ENCODE results near the gene FKTN.
A peak's percentile ranks its signal among the peaks of the same experiment; 100 is the strongest.

FKTN gene

GRCh38 chr9:105632807-105633206 is 74.9 kb downstream of the FKTN start:
- no peak for DNase-seq (ENCODE audit: low spot score)

GRCh38 chr9:105633411-105633810 is 75.5 kb downstream of the FKTN start:
- peak; percentile 4 for DNase-seq (ENCODE audit: low spot score)

- no peak for DNase-seq (ENCODE audit: low spot score)
Measured at GRCh38 chr9:105636331-105636730, 78.4 kb downstream of the FKTN start.

- DNase-seq (ENCODE audit: low spot score) = no peak
Measured at GRCh38 chr9:105637787-105638395, 80.0 kb downstream of the FKTN start.

- no peak for DNase-seq (ENCODE audit: low spot score)
Measured at GRCh38 chr9:105639936-105640335, 82.0 kb downstream of the FKTN start.

GRCh38 chr9:105643795-105644194 is 85.9 kb downstream of the FKTN start:
- DNase-seq (ENCODE audit: low spot score) = no peak

GRCh38 chr9:105646879-105647594 is 89.1 kb downstream of the FKTN start:
- DNase-seq (ENCODE audit: low spot score) = peak; percentile 60

GRCh38 chr9:105647595-105648349 is 89.8 kb downstream of the FKTN start:
- DNase-seq (ENCODE audit: low spot score) = peak; percentile 16

- DNase-seq (ENCODE audit: low spot score) = no peak
Measured at GRCh38 chr9:105651806-105652205, 93.9 kb downstream of the FKTN start.

- peak; percentile 25 for DNase-seq (ENCODE audit: low spot score)
Measured at GRCh38 chr9:105656131-105656921, 98.4 kb downstream of the FKTN start.

GRCh38 chr9:105658351-105658750 is 100.4 kb downstream of the FKTN start:
- DNase-seq (ENCODE audit: low spot score) = no peak

GRCh38 chr9:105661011-105661410 is 103.1 kb downstream of the FKTN start:
- no peak for DNase-seq (ENCODE audit: low spot score)

- no peak for DNase-seq (ENCODE audit: low spot score)
Measured at GRCh38 chr9:105662184-105663104, 104.5 kb downstream of the FKTN start, which contains the start of gene TAL2. TAL2 (plus strand) TSS chr9:105662457; CDS start chr9:105662497, 40 bp downstream.

GRCh38 chr9:105663914-105664313 is 106.0 kb downstream of the FKTN start:
- DNase-seq (ENCODE audit: low spot score) = no peak

GRCh38 chr9:105667867-105668266 is 109.9 kb downstream of the FKTN start:
- no peak for DNase-seq (ENCODE audit: low spot score)

- no peak for DNase-seq (ENCODE audit: low spot score)
Measured at GRCh38 chr9:105670315-105670714, 112.4 kb downstream of the FKTN start.

- DNase-seq (ENCODE audit: low spot score) = no peak
Measured at GRCh38 chr9:105670775-105671174, 112.8 kb downstream of the FKTN start.

GRCh38 chr9:105672711-105673234 is 114.8 kb downstream of the FKTN start:
- no peak for DNase-seq (ENCODE audit: low spot score)

GRCh38 chr9:105673850-105674387 is 116.0 kb downstream of the FKTN start:
- no peak for DNase-seq (ENCODE audit: low spot score)

GRCh38 chr9:105676351-105676923 is 118.5 kb downstream of the FKTN start:
- no peak for DNase-seq (ENCODE audit: low spot score)
